Cardiac muscle cell (in vitro differentiated cells and primary cell): ENCODE measurements around the gene FLOT2. TPM values are rescaled to one million over a fixed set of nuclear protein-coding genes. Genes with fewer than 3 reads are reported as not detected.
"Not testable (repeated sequence)": the region's sequence is repeated elsewhere in the genome, so short reads cannot be mapped to it uniquely, and the experiment has no call there.

Experiments
- DNase-seq, 2 donors: peaks; one replicate each; pipeline versions ENCODE4 v3.0.0 to v3.0.0-alpha.2; 2010 to 2017; ENCODE audit warnings: low read depth in 1 of 2, low spot score in 1 of 2
- H3K27ac ChIP-seq: fragments of 200-600 bp; sonication (generic); 2 replicates; pipeline ENCODE4 v1.5.1; 2016
- H3K27me3 ChIP-seq: fragments of 200-600 bp; sonication (generic); 2 replicates; pipeline ENCODE4 v1.6.0; 2016; ENCODE audit warnings: control low read depth
- H3K36me3 ChIP-seq: fragments of 200-600 bp; sonication (generic); 2 replicates; pipeline ENCODE4 v1.5.1; 2016; ENCODE audit warnings: control low read depth
- H3K4me1 ChIP-seq: fragments of 200-600 bp; sonication (generic); 2 replicates; pipeline ENCODE4 v1.8.1; 2017; ENCODE audit warnings: low read depth, mild to moderate bottlenecking, mixed run types
- H3K4me3 ChIP-seq: fragments of 200-600 bp; sonication (generic); 2 replicates; pipeline ENCODE4 v1.5.1; 2016; ENCODE audit warnings: mild to moderate bottlenecking
- H3K9me3 ChIP-seq: fragments of 200-600 bp; sonication (generic); 2 replicates; pipeline ENCODE4 v1.5.1; 2017; ENCODE audit warnings: low read depth, mild to moderate bottlenecking, control low read depth
- CTCF ChIP-seq: IDR thresholded peaks from 2 replicates; pipeline ENCODE4 v1.5.1; 2012; ENCODE audit warnings: low read depth, mild to moderate bottlenecking, low read length
- polyA plus RNA-seq: library from polyadenylated mRNA; unstranded; fragments of >200 nt; fragmentation: Nextera tagmentation; extraction: Ambion mirVana; gene quantifications from 2 replicates; pipeline ENCODE4 v1.2.1, GENCODE V29; 2016
- total RNA-seq: library from RNA; depleted of rRNA; stranded (reverse); fragments of >200 nt; gene quantifications from 2 replicates; pipeline ENCODE4 v1.2.3, GENCODE V29; 2016

The FLOT2 gene
- total and polyA plus RNA-seq, 2 experiments from 2014 or later: 102 to 145 TPM

GRCh38 chr17:28853295-28853694 is 44.2 kb downstream of the FLOT2 start:
- Histone ChIP-seq H3K4me1 (peaks cover 6% of the 10 kb centered on the region), H3K36me3 (peaks cover 6% of the 10 kb centered on the region), H3K4me3 (no peak overlapping the region), H3K9me3 (no peaks in the 10 kb centered on the region), H3K27ac (no peak overlapping the region), H3K27me3 (no peaks in the 10 kb centered on the region)
- no peak for TF ChIP-seq CTCF
- no peak for DNase-seq

- peak in 1 of 2 donors; percentile 50 for DNase-seq
- Histone ChIP-seq H3K27ac (peak overlapping the region; percentile 51), H3K36me3 (no peaks in the 10 kb centered on the region), H3K9me3 (no peaks in the 10 kb centered on the region), H3K4me3 (no peak overlapping the region), H3K27me3 (no peaks in the 10 kb centered on the region), H3K4me1 (peaks cover 6% of the 10 kb centered on the region)
- TF ChIP-seq CTCF: peak; percentile 3
Measured at GRCh38 chr17:28849281-28849680, 48.3 kb downstream of the FLOT2 start.

GRCh38 chr17:28848667-28849066 is 48.9 kb downstream of the FLOT2 start:
- H3K27me3 ChIP-seq, H3K9me3 ChIP-seq, H3K4me1 ChIP-seq, H3K4me3 ChIP-seq, H3K27ac ChIP-seq, H3K36me3 ChIP-seq: not testable (repeated sequence)
- peak; percentile 29 for TF ChIP-seq CTCF
- DNase-seq: peak in 1 of 2 donors; percentile 20

- not testable (repeated sequence) for H3K9me3 ChIP-seq, DNase-seq, H3K4me1 ChIP-seq, H3K4me3 ChIP-seq, H3K27me3 ChIP-seq, H3K27ac ChIP-seq, H3K36me3 ChIP-seq
Measured at GRCh38 chr17:28846699-28847098, 50.8 kb downstream of the FLOT2 start.

GRCh38 chr17:28846231-28846630 is 51.3 kb downstream of the FLOT2 start:
- Histone ChIP-seq H3K27ac (no peak overlapping the region), H3K27me3 (no peaks in the 10 kb centered on the region), H3K9me3 (no peaks in the 10 kb centered on the region), H3K4me1 (peaks cover 11% of the 10 kb centered on the region), H3K36me3 (no peaks in the 10 kb centered on the region), H3K4me3 (no peak overlapping the region)
- no peak for TF ChIP-seq CTCF
- DNase-seq: no peak

- H3K9me3 ChIP-seq: no peaks in the 10 kb centered on the region
- DNase-seq: no peak
- no peaks in the 10 kb centered on the region for H3K27me3 ChIP-seq
- no peaks in the 10 kb centered on the region for H3K36me3 ChIP-seq
- TF ChIP-seq CTCF: no peak
- H3K4me3 ChIP-seq: no peak overlapping the region
- peaks cover 6% of the 10 kb centered on the region for H3K4me1 ChIP-seq
- H3K27ac ChIP-seq: peak overlapping the region; percentile 55
Measured at GRCh38 chr17:28843816-28844148, 53.8 kb downstream of the FLOT2 start.
